Panc1 (cell line): ENCODE results near the gene HAO1.

Experiments
- CTCF ChIP-seq: fragments of 450-650 bp; IDR thresholded peaks from 2 replicates; pipeline ENCODE4 v1.5.1; 2017; ENCODE audit warnings: mild to moderate bottlenecking
- POLR2AphosphoS5 ChIP-seq: IDR thresholded peaks from 2 replicates; pipeline ENCODE4 v1.6.1; 2012; ENCODE audit warnings: mild to moderate bottlenecking, low read depth, low read length, moderate library complexity
- REST ChIP-seq, 2 experiments: IDR thresholded peaks; 2 replicates each; pipeline ENCODE4 v1.6.1; 2011 to 2012; ENCODE audit warnings: low read depth in 2 of 2, control low read depth in 1 of 2, low read length in 1 of 2, mild to moderate bottlenecking in 1 of 2, moderate library complexity in 1 of 2; ENCODE audit not compliant: insufficient read depth in 1 of 2
- SIN3A ChIP-seq: IDR thresholded peaks from 2 replicates; pipeline ENCODE4 v1.6.1; 2012; ENCODE audit warnings: low read depth, mild to moderate bottlenecking, low read length, moderate library complexity, borderline replicate concordance; ENCODE audit not compliant: insufficient read depth
- TCF7L2 ChIP-seq: IDR thresholded peaks from 2 replicates; pipeline ENCODE4 v1.6.1; 2011; ENCODE audit warnings: mild to moderate bottlenecking, low read depth, low read length, inconsistent platforms

GRCh38 chr20:7975851-7976414, 35.7 kb upstream of the HAO1 start:
- TF ChIP-seq CTCF (no peak), POLR2AphosphoS5 (no peak), TCF7L2 (no peak), REST (IDR thresholded peaks at IDR 0.05; ENCODE audit: insufficient read depth in 1 of 2, low read depth in 2 of 2, low read length in 1 of 2) (no peak), SIN3A (no peak)
